Activated naive CD8-positive, alpha-beta T cell treated with anti-CD3 and anti-CD28 coated beads, Interleukin-2, amount 50 U/mL, for 24 hours (primary cell): ENCODE results near the gene DHFR2.
A peak's percentile ranks its signal among the peaks of the same experiment; 100 is the strongest.

Experiments used
- ATAC-seq: fragments of 150-1000 bp; cut with Tn5 transposase; one replicate; pipeline ENCODE4 v1.10.0; 2021
- DNase-seq: peaks from one replicate; pipeline ENCODE4 v3.0.0; 2021
- H3K27ac Mint-ChIP-seq: one replicate; pipeline ENCODE4 v1.8.0; 2021; ENCODE audit warnings: mild to moderate bottlenecking, mixed read lengths
- H3K27me3 Mint-ChIP-seq: one replicate; pipeline ENCODE4 v1.8.0; 2021; ENCODE audit warnings: mixed read lengths
- H3K36me3 Mint-ChIP-seq: one replicate; pipeline ENCODE4 v1.8.0; 2021; ENCODE audit warnings: low read depth, mixed read lengths
- H3K4me1 Mint-ChIP-seq: one replicate; pipeline ENCODE4 v1.8.0; 2021; ENCODE audit warnings: mixed read lengths
- H3K4me3 Mint-ChIP-seq: one replicate; pipeline ENCODE4 v1.8.0; 2021; ENCODE audit warnings: mild to moderate bottlenecking, moderate library complexity, mixed read lengths
- H3K9me3 Mint-ChIP-seq: one replicate; pipeline ENCODE4 v1.8.0; 2021; ENCODE audit warnings: mixed read lengths

DHFR2 gene

GRCh38 chr3:94076055-94076454, 13.3 kb upstream of the DHFR2 start:
- no peak for DNase-seq
- Mint-ChIP-seq H3K4me1 (peaks cover 50% of the 10 kb centered on the region), H3K27ac (no peak overlapping the region)

GRCh38 chr3:94071713-94072284, 9.1 kb upstream of the DHFR2 start:
- Mint-ChIP-seq H3K27ac (peak overlapping the region; percentile 16), H3K4me3 (no peak overlapping the region), H3K9me3 (no peaks in the 10 kb centered on the region), H3K27me3 (no peaks in the 10 kb centered on the region), H3K36me3 (peaks cover 50% of the 10 kb centered on the region), H3K4me1 (peaks cover 49% of the 10 kb centered on the region)
- no peak for DNase-seq
- ATAC-seq = peak; percentile 59

More at GRCh38 chr3:94076055-94076454, 13.3 kb upstream of the DHFR2 start:
- no peak for ATAC-seq
- Mint-ChIP-seq H3K4me3 (no peak overlapping the region), H3K9me3 (no peaks in the 10 kb centered on the region), H3K27me3 (no peaks in the 10 kb centered on the region), H3K36me3 (peaks cover 43% of the 10 kb centered on the region)

GRCh38 chr3:94070341-94070911, 7.7 kb upstream of the DHFR2 start:
- peaks cover 44% of the 10 kb centered on the region for H3K36me3 Mint-ChIP-seq
- ATAC-seq (peak; percentile 39), DNase-seq (no peak)
- H3K4me1 Mint-ChIP-seq = peaks cover 62% of the 10 kb centered on the region
- no peaks in the 10 kb centered on the region for H3K9me3 Mint-ChIP-seq
- peak overlapping the region; percentile 33 for H3K27ac Mint-ChIP-seq
- H3K27me3 Mint-ChIP-seq = no peaks in the 10 kb centered on the region
- H3K4me3 Mint-ChIP-seq = no peak overlapping the region

GRCh38 chr3:94069194-94069813, 6.6 kb upstream of the DHFR2 start:
- peaks cover 51% of the 10 kb centered on the region for H3K36me3 Mint-ChIP-seq
- H3K27me3 Mint-ChIP-seq = no peaks in the 10 kb centered on the region
- no peaks in the 10 kb centered on the region for H3K9me3 Mint-ChIP-seq
- no peak for ATAC-seq
- H3K4me1 Mint-ChIP-seq = peaks cover 66% of the 10 kb centered on the region
- no peak for DNase-seq
- no peak overlapping the region for H3K27ac Mint-ChIP-seq
- no peak overlapping the region for H3K4me3 Mint-ChIP-seq

GRCh38 chr3:94066506-94067500, 4.1 kb upstream of the DHFR2 start:
- Mint-ChIP-seq H3K27ac (peak overlapping the region; percentile 64), H3K36me3 (peaks cover 37% of the 10 kb centered on the region), H3K27me3 (no peaks in the 10 kb centered on the region), H3K4me3 (no peak overlapping the region), H3K4me1 (peaks cover 67% of the 10 kb centered on the region), H3K9me3 (no peaks in the 10 kb centered on the region)
- DNase-seq (no peak), ATAC-seq (no peak)

GRCh38 chr3:94065819-94066480, 3.2 kb upstream of the DHFR2 start:
- no peak for DNase-seq
- peak overlapping the region; percentile 64 for H3K27ac Mint-ChIP-seq
- H3K36me3 Mint-ChIP-seq = peaks cover 32% of the 10 kb centered on the region
- H3K27me3 Mint-ChIP-seq = no peaks in the 10 kb centered on the region
- no peak overlapping the region for H3K4me3 Mint-ChIP-seq
- H3K4me1 Mint-ChIP-seq = peaks cover 61% of the 10 kb centered on the region
- ATAC-seq = no peak
- no peaks in the 10 kb centered on the region for H3K9me3 Mint-ChIP-seq

GRCh38 chr3:94065122-94065521, 2.4 kb upstream of the DHFR2 start:
- Mint-ChIP-seq H3K27me3 (no peaks in the 10 kb centered on the region), H3K4me1 (peaks cover 58% of the 10 kb centered on the region), H3K4me3 (peak overlapping the region; percentile 38), H3K27ac (peak overlapping the region; percentile 44), H3K9me3 (no peaks in the 10 kb centered on the region), H3K36me3 (peaks cover 39% of the 10 kb centered on the region)
- no peak for ATAC-seq
- DNase-seq = no peak

GRCh38 chr3:94064243-94064860, 1.6 kb upstream of the DHFR2 start:
- Mint-ChIP-seq H3K9me3 (no peaks in the 10 kb centered on the region), H3K4me1 (peaks cover 56% of the 10 kb centered on the region), H3K4me3 (peak overlapping the region; percentile 99)

GRCh38 chr3:94063496-94064119, 892 bp upstream of the DHFR2 start:
- H3K27me3 Mint-ChIP-seq = no peaks in the 10 kb centered on the region
- H3K36me3 Mint-ChIP-seq = peaks cover 41% of the 10 kb centered on the region
- no peaks in the 10 kb centered on the region for H3K9me3 Mint-ChIP-seq
- DNase-seq (no peak), ATAC-seq (no peak)
- peaks cover 50% of the 10 kb centered on the region for H3K4me1 Mint-ChIP-seq
- H3K27ac Mint-ChIP-seq = peak overlapping the region; percentile 99
- peak overlapping the region; percentile 99 for H3K4me3 Mint-ChIP-seq

More at GRCh38 chr3:94064243-94064860, 1.6 kb upstream of the DHFR2 start:
- Mint-ChIP-seq H3K36me3 (peaks cover 40% of the 10 kb centered on the region), H3K27ac (peak overlapping the region; percentile 99), H3K27me3 (no peaks in the 10 kb centered on the region)
- ATAC-seq = no peak
- no peak for DNase-seq

GRCh38 chr3:94061297-94061696, 1.4 kb downstream of the DHFR2 start:
- Mint-ChIP-seq H3K4me3 (no peak overlapping the region), H3K36me3 (peaks cover 24% of the 10 kb centered on the region), H3K9me3 (no peaks in the 10 kb centered on the region), H3K27me3 (no peaks in the 10 kb centered on the region), H3K27ac (no peak overlapping the region), H3K4me1 (peaks cover 43% of the 10 kb centered on the region)
- no peak for DNase-seq
- ATAC-seq = no peak

- Mint-ChIP-seq H3K4me3 (no peak overlapping the region), H3K4me1 (no peaks in the 10 kb centered on the region), H3K9me3 (no peaks in the 10 kb centered on the region), H3K27ac (no peak overlapping the region), H3K36me3 (peaks cover 1% of the 10 kb centered on the region), H3K27me3 (no peaks in the 10 kb centered on the region)
- no peak for ATAC-seq
- DNase-seq = no peak
Observed at GRCh38 chr3:94050546-94050945, 12.2 kb downstream of the DHFR2 start.

GRCh38 chr3:94049267-94049666, 13.4 kb downstream of the DHFR2 start:
- H3K9me3 Mint-ChIP-seq = no peaks in the 10 kb centered on the region
- no peak overlapping the region for H3K27ac Mint-ChIP-seq
- ATAC-seq (no peak), DNase-seq (no peak)
- H3K27me3 Mint-ChIP-seq = no peaks in the 10 kb centered on the region
- H3K4me1 Mint-ChIP-seq = no peaks in the 10 kb centered on the region
- no peak overlapping the region for H3K4me3 Mint-ChIP-seq
- H3K36me3 Mint-ChIP-seq = peaks cover 9% of the 10 kb centered on the region

- no peaks in the 10 kb centered on the region for H3K27me3 Mint-ChIP-seq
- H3K27ac Mint-ChIP-seq = no peak overlapping the region
- H3K9me3 Mint-ChIP-seq = no peaks in the 10 kb centered on the region
- peaks cover 14% of the 10 kb centered on the region for H3K36me3 Mint-ChIP-seq
- H3K4me1 Mint-ChIP-seq = peaks cover 5% of the 10 kb centered on the region
- H3K4me3 Mint-ChIP-seq = no peak overlapping the region
- DNase-seq (no peak), ATAC-seq (no peak)
Observed at GRCh38 chr3:94046533-94046932, 16.2 kb downstream of the DHFR2 start.
